Naive thymus-derived CD8-positive, alpha-beta T cell (primary cell): ENCODE data around the gene SERHL2. TPM values are rescaled to one million over a fixed set of nuclear protein-coding genes. Genes with fewer than 3 reads are reported as not detected.
"Not testable (repeated sequence)": the region's sequence is repeated elsewhere in the genome, so short reads cannot be mapped to it uniquely, and the experiment has no call there.

Experiments used
- ATAC-seq, 2 donors: fragments of 150-1000 bp; cut with Tn5 transposase in 1 of 2; sonication (Bioruptor Pico), chemical (Tn5 transposase) in 1 of 2; 1 replicate in 1 of 2; 2 replicates in 1 of 2; pipeline ENCODE4 v1.10.0; 2021; ENCODE audit warnings: mild to moderate bottlenecking in 2 of 2, moderate library complexity in 2 of 2
- POLR2A ChIA-PET: fragments of 350-600 bp; sonication (Branson Sonifier 250); formaldehyde crosslinking; loops from one replicate; lab custom pipeline; 2021; ENCODE audit warnings: antibody characterized with exemption; lab: Charles Lee
- DNase-seq, 10 donors: peaks; one replicate each; pipeline versions ENCODE4 v3.0.0 to v3.0.0-alpha.2; 2020 to 2022
- H3K27ac Mint-ChIP-seq, 10 donors: one replicate each; pipeline ENCODE4 v1.8.0; 2020 to 2022; ENCODE audit warnings: mild to moderate bottlenecking in 10 of 10, mixed read lengths in 10 of 10, moderate library complexity in 4 of 10, inconsistent platforms in 1 of 10
- H3K27me3 Mint-ChIP-seq, 5 donors: one replicate each; pipeline ENCODE4 v1.8.0; 2021 to 2022; ENCODE audit warnings: mixed read lengths in 5 of 5
- H3K36me3 Mint-ChIP-seq, 3 donors: one replicate each; pipeline ENCODE4 v1.8.0; 2020 to 2022; ENCODE audit warnings: mixed read lengths in 3 of 3, mild to moderate bottlenecking in 2 of 3, inconsistent platforms in 1 of 3
- H3K4me1 Mint-ChIP-seq, 4 donors: one replicate each; pipeline ENCODE4 v1.8.0; 2021 to 2022; ENCODE audit warnings: mixed read lengths in 4 of 4
- H3K4me3 Mint-ChIP-seq, 10 donors: one replicate each; pipeline ENCODE4 v1.8.0; 2020 to 2022; ENCODE audit warnings: mild to moderate bottlenecking in 10 of 10, mixed read lengths in 10 of 10, moderate library complexity in 6 of 10, inconsistent platforms in 1 of 10
- H3K9me3 Mint-ChIP-seq, 9 donors: one replicate each; pipeline ENCODE4 v1.8.0; 2020 to 2022; ENCODE audit warnings: mixed read lengths in 9 of 9, mild to moderate bottlenecking in 3 of 9, inconsistent platforms in 1 of 9, moderate library complexity in 1 of 9
- polyA plus RNA-seq, 3 donors: library from polyadenylated mRNA; unstranded; fragments of 300-500 nt; fragmentation: Illumina TruSeq; gene quantifications; one replicate each; pipeline ENCODE4 v1.2.3, GENCODE V29; 2021
- total RNA-seq, 8 experiments: library from RNA in 2 of 8; stranded (reverse) in 2 of 8; gene quantifications; one replicate each; pipeline ENCODE4 v1.2.3 and lab custom pipeline; 2021 to 2026

Gene SERHL2
- total and polyA plus RNA-seq, 5 experiments from 2014 or later: 0.43 to 0.81 (median 0.56) TPM; not detected in 1

- not testable (repeated sequence) for H3K27me3 Mint-ChIP-seq, H3K9me3 Mint-ChIP-seq, DNase-seq
- Mint-ChIP-seq H3K36me3 (peaks cover 0 to 44% (median 14%) of the 10 kb centered on the region in 3 donors), H3K27ac (peak overlapping the region; percentile 70 to 98 (median 96)), H3K4me1 (peaks cover 10 to 18% (median 16%) of the 10 kb centered on the region in 4 donors), H3K4me3 (peak overlapping the region; percentile 92 to 98 (median 96))
- peak; percentile 48 to 52 for ATAC-seq
- POLR2A ChIA-PET: interaction anchor here (1.0 to 2.3 kb wide), 2 partner anchors 34 to 137 kb away, joined by 3 to 21 read pairs; partner anchors contain the start of gene POLDIP3
Measured at GRCh38 chr22:42581194-42581761, 27.5 kb downstream of the SERHL2 start.

- Mint-ChIP-seq H3K4me1 (peaks cover 10 to 18% (median 16%) of the 10 kb centered on the region in 4 donors), H3K4me3 (peak overlapping the region; percentile 84 to 98 (median 94)), H3K9me3 (no peaks in the 10 kb centered on the region), H3K36me3 (peaks cover 0 to 51% (median 15%) of the 10 kb centered on the region in 3 donors), H3K27ac (peak overlapping the region; percentile 60 to 95 (median 88)), H3K27me3 (no peaks in the 10 kb centered on the region)
- ATAC-seq (peak; percentile 88 to 90), DNase-seq (peak; percentile 68 to 88 (median 80))
- POLR2A ChIA-PET: interaction anchor here (0.5 to 2.3 kb wide), 4 partner anchors 33 to 625 kb away, joined by 3 to 21 read pairs (median 3); partner anchors contain the start of gene POLDIP3
Measured at GRCh38 chr22:42581762-42582716, 28.3 kb downstream of the SERHL2 start.

- H3K27ac Mint-ChIP-seq: peak overlapping the region in 3 of 10 donors; percentile 13 to 76 (median 73)
- peaks cover 10 to 18% (median 16%) of the 10 kb centered on the region in 4 donors for H3K4me1 Mint-ChIP-seq
- H3K27me3 Mint-ChIP-seq: no peaks in the 10 kb centered on the region
- no peaks in the 10 kb centered on the region for H3K9me3 Mint-ChIP-seq
- peak overlapping the region in 5 of 10 donors; percentile 84 to 98 (median 88) for H3K4me3 Mint-ChIP-seq
- POLR2A ChIA-PET: interaction anchor here (1.1 kb wide), 1 partner anchor 66 kb away, joined by 3 read pairs; no protein-coding TSS in a partner anchor
- no peak for ATAC-seq
- H3K36me3 Mint-ChIP-seq: peaks cover 0 to 55% (median 16%) of the 10 kb centered on the region in 3 donors
- DNase-seq: no peak
Measured at GRCh38 chr22:42582987-42583386, 29.2 kb downstream of the SERHL2 start.

GRCh38 chr22:42584364-42584940 is 30.7 kb downstream of the SERHL2 start:
- H3K4me1 Mint-ChIP-seq: peaks cover 10 to 18% (median 16%) of the 10 kb centered on the region in 4 donors
- DNase-seq (no peak), ATAC-seq (no peak)
- peak overlapping the region in 2 of 10 donors; percentile 55 to 69 for H3K27ac Mint-ChIP-seq
- POLR2A ChIA-PET: no interaction called here
- no peaks in the 10 kb centered on the region for H3K27me3 Mint-ChIP-seq
- H3K9me3 Mint-ChIP-seq: no peaks in the 10 kb centered on the region
- H3K36me3 Mint-ChIP-seq: peaks cover 0 to 57% (median 14%) of the 10 kb centered on the region in 3 donors
- H3K4me3 Mint-ChIP-seq: peak overlapping the region in 2 of 10 donors; percentile 4 to 41

GRCh38 chr22:42585096-42585495 is 31.3 kb downstream of the SERHL2 start:
- Mint-ChIP-seq H3K4me1 (peaks cover 10 to 18% (median 17%) of the 10 kb centered on the region in 4 donors), H3K27me3 (no peaks in the 10 kb centered on the region), H3K9me3 (no peaks in the 10 kb centered on the region), H3K27ac (peak overlapping the region in 3 of 10 donors; percentile 18 to 37 (median 35)), H3K36me3 (peaks cover 0 to 59% (median 14%) of the 10 kb centered on the region in 3 donors), H3K4me3 (peak overlapping the region in 1 of 10 donors; percentile 56)
- DNase-seq (no peak), ATAC-seq (no peak)
- POLR2A ChIA-PET: no interaction called here

GRCh38 chr22:42586381-42586780 is 32.6 kb downstream of the SERHL2 start:
- no peaks in the 10 kb centered on the region for H3K9me3 Mint-ChIP-seq
- peaks cover 0 to 71% (median 14%) of the 10 kb centered on the region in 3 donors for H3K36me3 Mint-ChIP-seq
- H3K27me3 Mint-ChIP-seq: no peaks in the 10 kb centered on the region
- peaks cover 5 to 14% (median 11%) of the 10 kb centered on the region in 4 donors for H3K4me1 Mint-ChIP-seq
- POLR2A ChIA-PET: no interaction called here
- ATAC-seq: no peak
- H3K4me3 Mint-ChIP-seq: no peak overlapping the region
- peak overlapping the region in 2 of 10 donors; percentile 4 to 57 for H3K27ac Mint-ChIP-seq
- DNase-seq: no peak

GRCh38 chr22:42587588-42588175 is 33.9 kb downstream of the SERHL2 start:
- H3K36me3 Mint-ChIP-seq: peaks cover 0 to 84% (median 16%) of the 10 kb centered on the region in 3 donors
- H3K9me3 Mint-ChIP-seq: no peaks in the 10 kb centered on the region
- ATAC-seq (no peak), DNase-seq (no peak)
- H3K4me3 Mint-ChIP-seq: no peak overlapping the region
- POLR2A ChIA-PET: interaction anchor here (0.7 kb wide), 1 partner anchor 29 kb away, joined by 3 read pairs; no protein-coding TSS in a partner anchor
- H3K27me3 Mint-ChIP-seq: no peaks in the 10 kb centered on the region
- peak overlapping the region in 1 of 10 donors; percentile 55 for H3K27ac Mint-ChIP-seq
- peaks cover 0 to 6% (median 5%) of the 10 kb centered on the region in 4 donors for H3K4me1 Mint-ChIP-seq

GRCh38 chr22:42591987-42592386 is 38.2 kb downstream of the SERHL2 start:
- POLR2A ChIA-PET: interaction anchor here (1.0 kb wide), 1 partner anchor 23 kb away, joined by 3 read pairs; the partner anchor contains the start of gene POLDIP3
- Mint-ChIP-seq H3K36me3 (peaks cover 0 to 95% (median 14%) of the 10 kb centered on the region in 3 donors), H3K4me3 (no peak overlapping the region), H3K27ac (peak overlapping the region in 1 of 10 donors; percentile 50), H3K4me1 (peaks cover 0 to 5% (median 3%) of the 10 kb centered on the region in 4 donors), H3K9me3 (no peaks in the 10 kb centered on the region), H3K27me3 (no peaks in the 10 kb centered on the region)
- ATAC-seq (no peak), DNase-seq (no peak)

- peaks cover 0 to 6% (median 3%) of the 10 kb centered on the region in 4 donors for H3K4me1 Mint-ChIP-seq
- H3K9me3 Mint-ChIP-seq: no peaks in the 10 kb centered on the region
- H3K36me3 Mint-ChIP-seq: peaks cover 0 to 98% (median 21%) of the 10 kb centered on the region in 3 donors
- no peaks in the 10 kb centered on the region for H3K27me3 Mint-ChIP-seq
- peak overlapping the region in 2 of 10 donors; percentile 41 to 80 for H3K27ac Mint-ChIP-seq
- no peak for ATAC-seq
- DNase-seq: no peak
- POLR2A ChIA-PET: interaction anchor here (0.5 to 1.7 kb wide), 2 partner anchors 19 to 90 kb away, joined by 7 read pairs; partner anchors contain the start of gene POLDIP3
- no peak overlapping the region for H3K4me3 Mint-ChIP-seq
Measured at GRCh38 chr22:42595434-42595833, 41.7 kb downstream of the SERHL2 start.

GRCh38 chr22:42596336-42596735 is 42.6 kb downstream of the SERHL2 start:
- Mint-ChIP-seq H3K4me1 (peaks cover 0 to 6% (median 3%) of the 10 kb centered on the region in 4 donors), H3K27me3 (no peaks in the 10 kb centered on the region), H3K27ac (peak overlapping the region in 2 of 10 donors; percentile 3 to 43), H3K9me3 (no peaks in the 10 kb centered on the region), H3K4me3 (no peak overlapping the region), H3K36me3 (peaks cover 0 to 98% (median 21%) of the 10 kb centered on the region in 3 donors)
- DNase-seq (no peak), ATAC-seq (no peak)
- POLR2A ChIA-PET: interaction anchor here (1.7 kb wide), 1 partner anchor 18 kb away, joined by 7 read pairs; the partner anchor contains the start of gene POLDIP3

GRCh38 chr22:42596863-42597530 is 43.2 kb downstream of the SERHL2 start:
- POLR2A ChIA-PET: interaction anchor here (1.7 kb wide), 1 partner anchor 17 kb away, joined by 7 read pairs; the partner anchor contains the start of gene POLDIP3
- H3K4me3 Mint-ChIP-seq: no peak overlapping the region
- H3K36me3 Mint-ChIP-seq: peaks cover 4 to 98% (median 21%) of the 10 kb centered on the region in 3 donors
- no peaks in the 10 kb centered on the region for H3K27me3 Mint-ChIP-seq
- peaks cover 3 to 10% (median 6%) of the 10 kb centered on the region in 4 donors for H3K4me1 Mint-ChIP-seq
- no peak overlapping the region for H3K27ac Mint-ChIP-seq
- ATAC-seq (no peak), DNase-seq (no peak)
- no peaks in the 10 kb centered on the region for H3K9me3 Mint-ChIP-seq
